GM12878 (cell line): Measurements from ENCODE around the gene MYBBP1A. TPM values are rescaled to one million over a fixed set of nuclear protein-coding genes. Genes with fewer than 3 reads are reported as not detected.

Experiments
- ATAC-seq: fragments of 200-7000 bp; cut with Tn5 transposase; 3 replicates; pipeline ENCODE4 v1.9.1; 2020; ENCODE audit warnings: mild to moderate bottlenecking, moderate library complexity
- BruUV-seq: library from RNA; stranded (reverse); fragments of 400-500 nt; replicated peaks from 2 replicates; lab custom pipeline; 2021; lab: Mats Ljungman, UMichigan
- CTCF ChIA-PET: fragments of 300-600 bp; sonication (Branson Sonifier 250); formaldehyde crosslinking; extraction: SDS; loops from one replicate; lab custom pipeline; 2021; ENCODE audit warnings: inconsistent platforms; lab: Yijun Ruan, JAX
- POLR2A ChIA-PET: fragments of 350-600 bp; formaldehyde crosslinking; extraction: SDS; loops from one replicate; lab custom pipeline; 2021; ENCODE audit warnings: inconsistent platforms; lab: Charles Lee
- RAD21 ChIA-PET: fragments of 300-600 bp; sonication (Branson Sonifier 250); formaldehyde crosslinking; loops from one replicate; lab custom pipeline; 2023; ENCODE audit warnings: antibody characterized with exemption; ENCODE audit not compliant: unreplicated experiment; lab: Charles Lee
- SMC1A ChIA-PET: fragments of 300-600 bp; sonication (Branson Sonifier 250); formaldehyde crosslinking; loops from one replicate; lab custom pipeline; 2023; ENCODE audit not compliant: unreplicated experiment, uncharacterized antibody; lab: Charles Lee
- DNase-seq: peaks from one replicate; pipeline ENCODE4 v3.0.0-alpha.2; 2011; ENCODE audit warnings: low read depth, low spot score
- FAIRE-seq: peaks from 3 replicates; lab custom pipeline; 2011; peaks lifted over from hg19 to GRCh38; lab: Jason Lieb, UNC
- H2AFZ ChIP-seq: 2 replicates; pipeline ENCODE4 v1.6.0; 2011; ENCODE audit warnings: low read depth, low read length, control low read depth; ENCODE audit not compliant: control insufficient read depth
- H3K27ac ChIP-seq: 2 replicates; pipeline ENCODE4 v1.5.1; 2011; ENCODE audit warnings: control low read depth; ENCODE audit not compliant: control insufficient read depth, insufficient read depth
- H3K27me3 ChIP-seq, 2 experiments: replicated peaks in 1 of 2; 2 replicates each; pipeline versions ENCODE4 v1.6.0 to v1.6.1; 2011; ENCODE audit warnings: low read length in 1 of 2; ENCODE audit not compliant: control insufficient read depth in 2 of 2, insufficient read depth in 2 of 2
- H3K36me3 ChIP-seq, 2 experiments: 2 replicates each; pipeline ENCODE4 v1.5.1; 2011; ENCODE audit warnings: low read length in 1 of 2; ENCODE audit not compliant: control insufficient read depth in 2 of 2, insufficient read depth in 2 of 2
- H3K4me1 ChIP-seq: 2 replicates; pipeline ENCODE4 v1.6.1; 2011; ENCODE audit warnings: mild to moderate bottlenecking, low read length, moderate library complexity, mixed read lengths; ENCODE audit not compliant: control insufficient read depth, insufficient read depth
- H3K4me2 ChIP-seq: 2 replicates; pipeline ENCODE4 v1.6.0; 2011; ENCODE audit warnings: control low read depth; ENCODE audit not compliant: control insufficient read depth, insufficient read depth
- H3K4me3 ChIP-seq: fragments of 200-600 bp; sonication (generic); 2 replicates; pipeline ENCODE4 v1.5.1; 2016
- H3K79me2 ChIP-seq: 2 replicates; pipeline ENCODE4 v1.6.0; 2011; ENCODE audit warnings: low read length; ENCODE audit not compliant: control insufficient read depth, insufficient read depth
- H3K9ac ChIP-seq: 2 replicates; pipeline ENCODE4 v1.8.0; 2011; ENCODE audit warnings: low read length, control low read depth, mixed read lengths; ENCODE audit not compliant: control insufficient read depth, insufficient read depth
- H3K9me3 ChIP-seq: replicated peaks from 3 replicates; pipeline ENCODE4 v1.5.1; 2011; ENCODE audit warnings: mild to moderate bottlenecking, low read length; ENCODE audit not compliant: control insufficient read depth, insufficient read depth
- H4K20me1 ChIP-seq: 2 replicates; pipeline ENCODE4 v1.6.0; 2011; ENCODE audit not compliant: control insufficient read depth, insufficient read depth
- BMI1 ChIP-seq: fragments of 450-650 bp; IDR thresholded peaks from 2 replicates; pipeline ENCODE4 v1.6.1; 2016; ENCODE audit warnings: mild to moderate bottlenecking, moderate library complexity, borderline replicate concordance
- CBFB ChIP-seq: IDR thresholded peaks from 2 replicates; pipeline ENCODE4 v1.6.1; 2016; ENCODE audit warnings: antibody characterized with exemption, low read depth
- CBX5 ChIP-seq: sonication (generic); IDR thresholded peaks from 2 replicates; pipeline ENCODE4 v1.6.1; 2016; ENCODE audit warnings: low read depth, moderate library complexity, mild to moderate bottlenecking, inconsistent platforms
- HDAC6 ChIP-seq: fragments of 200-600 bp; sonication (generic); IDR thresholded peaks from one replicate; pipeline ENCODE4 v1.8.0; 2017; ENCODE audit warnings: antibody characterized with exemption; ENCODE audit not compliant: unreplicated experiment
- IKZF2 ChIP-seq, 2 experiments: fragments of 450-650 bp; IDR thresholded peaks; 2 replicates each; pipeline ENCODE4 v1.6.1; 2017; ENCODE audit warnings: mild to moderate bottlenecking in 2 of 2, moderate library complexity in 2 of 2
- NRF1 ChIP-seq: conservative IDR thresholded peaks from 2 replicates; pipeline ENCODE4 v1.6.1; 2011; ENCODE audit warnings: mild to moderate bottlenecking, low read depth, low read length, improper control_type of control experiment
- POLR2AphosphoS5 ChIP-seq: IDR thresholded peaks from 2 replicates; pipeline ENCODE4 v1.6.1; 2011; ENCODE audit warnings: mild to moderate bottlenecking, low read length, inconsistent platforms
- RFX5 ChIP-seq: IDR thresholded peaks from 2 replicates; pipeline ENCODE4 v1.6.1; 2011; ENCODE audit warnings: low read depth, low read length, improper control_type of control experiment
- SKIL ChIP-seq: fragments of 450-650 bp; IDR thresholded peaks from 2 replicates; pipeline ENCODE4 v1.6.1; 2017; ENCODE audit warnings: mild to moderate bottlenecking, low read depth, inconsistent platforms; ENCODE audit not compliant: poor library complexity, severe bottlenecking
- TCF12 ChIP-seq: IDR thresholded peaks from 2 replicates; pipeline ENCODE4 v1.6.1; 2011; ENCODE audit warnings: low read depth, mild to moderate bottlenecking, low read length
- TCF3 ChIP-seq: IDR thresholded peaks from 2 replicates; pipeline ENCODE4 v1.6.1; 2012; ENCODE audit warnings: low read depth, mild to moderate bottlenecking, low read length, borderline replicate concordance; ENCODE audit not compliant: insufficient read depth
- TCF7 ChIP-seq: IDR thresholded peaks from 2 replicates; pipeline ENCODE4 v1.6.1; 2014; ENCODE audit warnings: antibody characterized with exemption, borderline replicate concordance
- ZBED1 ChIP-seq: IDR thresholded peaks from 2 replicates; pipeline ENCODE4 v1.6.1; 2016; ENCODE audit warnings: borderline replicate concordance
- ZBTB33 ChIP-seq: fragments of 450-650 bp; IDR thresholded peaks from 2 replicates; pipeline ENCODE4 v1.6.1; 2017; ENCODE audit warnings: mild to moderate bottlenecking
- WGBS: methylation state at CpG from one replicate; pipeline ENCODE4 v1.1.6; 2016; ENCODE audit warnings: low lambda C conversion rate; ENCODE audit not compliant: insufficient replicate concordance, insufficient coverage; ENCODE audit errors: missing lambda C conversion rate; 5-methylcytosine and 5-hydroxymethylcytosine counted together
- in situ Hi-C: fragments of 300-500 bp; cut with MboI; formaldehyde crosslinking; loops from 9 replicates; pipeline ENCODE4 v1.14.3; 2018; ENCODE audit warnings: mixed read lengths
- intact Hi-C: fragments of 100-400 bp; cut with micrococcal nuclease; formaldehyde crosslinking; loops from one replicate; pipeline ENCODE4 v1.14.2; 2022; ENCODE audit not compliant: unreplicated experiment
- polyA plus RNA-seq, 11 experiments: library from polyadenylated mRNA; depleted of rRNA in 4 of 11; unstranded in 6 of 11; stranded (reverse) in 5 of 11; fragments of >200 nt; fragmentation: Nextera tagmentation in 4 of 11; fragmentation: Illumina TruSeq in 1 of 11; extraction: Ambion mirVana in 4 of 11; extraction: Trizol in 1 of 11; gene quantifications; 1 replicate in 1 of 11; 2 replicates in 10 of 11; pipeline versions ENCODE4 v1.2.1 to v1.2.3, GENCODE V29; 2011 to 2016; ENCODE audit warnings: inconsistent platforms in 2 of 11, missing spikeins in 2 of 11, low read depth in 1 of 11
- total RNA-seq, 4 experiments: library from RNA; depleted of rRNA in 3 of 4; stranded (reverse); fragments of >200 nt in 3 of 4; fragmentation: Illumina TruSeq in 1 of 4; extraction: Trizol in 1 of 4; gene quantifications; 2 replicates each; pipeline versions ENCODE4 v1.2.1 to v1.2.3, GENCODE V29; 2013 to 2021
- TF ChIP-seq, protein P1 (sequence below): IDR thresholded peaks from 2 replicates; pipeline ENCODE4 v1.6.1; 2012; ENCODE audit warnings: low read length, inconsistent platforms
- TF ChIP-seq, protein P2 (sequence below): fragments of 450-650 bp; IDR thresholded peaks from 2 replicates; pipeline ENCODE4 v1.6.1; 2017; ENCODE audit warnings: low read depth, mild to moderate bottlenecking, moderate library complexity

Gene MYBBP1A
- total and polyA plus RNA-seq, 10 of the 15 experiments (the other 5 are each of a cell fraction or from before 2014, with no cell fraction given) = 2.5 to 121 (median 71.6) TPM

DNA sequence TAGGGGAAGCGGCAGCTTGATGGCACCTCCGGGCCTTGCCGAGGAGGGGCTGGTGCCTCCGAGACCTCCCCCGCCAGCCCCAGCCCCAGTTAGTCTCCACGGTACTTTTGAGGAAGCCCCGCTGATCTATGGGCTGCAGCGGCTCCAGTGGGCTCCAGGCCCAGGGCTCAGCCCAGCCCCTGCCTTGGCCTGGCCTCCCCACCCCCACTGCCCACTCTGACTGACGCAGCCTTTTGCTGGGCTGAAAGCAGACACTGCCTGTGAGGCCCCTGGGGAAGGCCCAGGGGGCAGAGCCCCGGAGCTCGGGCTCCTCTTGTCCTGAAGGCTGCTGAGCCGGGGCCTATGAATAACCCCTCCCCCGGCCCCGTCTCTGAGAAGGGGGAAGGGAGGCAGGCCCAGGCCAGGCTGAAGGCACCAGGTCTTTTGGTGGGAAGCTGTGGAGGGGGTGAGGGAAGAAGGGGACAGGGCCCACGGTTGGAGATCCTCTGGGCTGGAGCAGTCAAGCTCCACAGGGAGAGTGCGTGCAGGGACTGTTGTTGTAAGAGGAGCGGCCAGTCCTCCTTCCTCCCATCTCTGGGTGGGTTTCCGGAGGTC, 21.6 kb upstream of the MYBBP1A start (continued):
- TF ChIP-seq IKZF2 (IDR thresholded peaks at IDR 0.05) (no peak), CBX5 (no peak), TCF7 (no peak)
- TF ChIP-seq, all 136 proteins: peak for 0

DNA sequence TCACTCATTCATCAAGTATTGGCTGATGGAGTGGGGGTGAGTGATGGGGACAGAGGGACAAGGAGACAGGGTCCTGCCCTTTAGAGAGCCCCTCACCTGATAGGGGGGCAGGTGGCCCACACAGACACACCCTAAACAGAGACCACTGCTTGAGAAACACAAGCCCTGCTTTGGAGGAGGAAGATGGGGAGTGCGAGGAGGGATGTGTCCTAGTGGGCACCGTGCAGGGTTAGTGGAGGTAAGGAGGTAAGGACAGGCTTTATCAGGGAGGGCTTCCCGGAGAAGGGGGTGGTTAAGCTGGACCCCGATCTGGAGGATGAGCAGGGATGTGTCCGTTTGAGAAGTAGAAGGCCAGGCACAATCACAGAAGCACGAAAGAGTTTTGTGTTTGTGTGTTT, 21.0 kb upstream of the MYBBP1A start:
- H3K4me2 ChIP-seq = no peak overlapping the region
- ChIA-PET RAD21 (no interaction called here), CTCF (interaction anchor here (1.6 kb wide), 1 partner anchor 11 kb away, joined by 4 read pairs; no protein-coding TSS in a partner anchor), POLR2A (no interaction called here), SMC1A (no interaction called here)
- no peak overlapping the region for H3K9ac ChIP-seq
- intact Hi-C loops = no loop called here
- no peak overlapping the region for H3K27ac ChIP-seq
- FAIRE-seq (no peak), DNase-seq (no peak), ATAC-seq (no peak)
- no TSS peak for BruUV-seq
- in situ Hi-C loops = no loop called here
- no peaks in the 10 kb centered on the region for H4K20me1 ChIP-seq
- H3K27me3 ChIP-seq = no peaks in the 10 kb centered on the region; a peak in 1 of 4 replicates
- no peak overlapping the region for H3K4me3 ChIP-seq
- H3K36me3 ChIP-seq = no peaks in the 10 kb centered on the region
- 36% methylated on average over 6 of the region's 6 CpGs for WGBS
- peaks cover 6% of the 10 kb centered on the region; the same call in 1 of the 2 replicates for H3K4me1 ChIP-seq
- H3K9me3 ChIP-seq = no peaks in the 10 kb centered on the region
- H2AFZ ChIP-seq = no peak overlapping the region
- no peaks in the 10 kb centered on the region for H3K79me2 ChIP-seq
- TF ChIP-seq RFX5 (no peak), SKIL (no peak), ZBED1 (no peak), NRF1 (no peak), BMI1 (no peak), TCF12 (no peak), POLR2AphosphoS5 (no peak), TCF3 (no peak), CBFB (no peak), ZBTB33 (no peak), HDAC6 (no peak)
- TF ChIP-seq, protein P1, sequence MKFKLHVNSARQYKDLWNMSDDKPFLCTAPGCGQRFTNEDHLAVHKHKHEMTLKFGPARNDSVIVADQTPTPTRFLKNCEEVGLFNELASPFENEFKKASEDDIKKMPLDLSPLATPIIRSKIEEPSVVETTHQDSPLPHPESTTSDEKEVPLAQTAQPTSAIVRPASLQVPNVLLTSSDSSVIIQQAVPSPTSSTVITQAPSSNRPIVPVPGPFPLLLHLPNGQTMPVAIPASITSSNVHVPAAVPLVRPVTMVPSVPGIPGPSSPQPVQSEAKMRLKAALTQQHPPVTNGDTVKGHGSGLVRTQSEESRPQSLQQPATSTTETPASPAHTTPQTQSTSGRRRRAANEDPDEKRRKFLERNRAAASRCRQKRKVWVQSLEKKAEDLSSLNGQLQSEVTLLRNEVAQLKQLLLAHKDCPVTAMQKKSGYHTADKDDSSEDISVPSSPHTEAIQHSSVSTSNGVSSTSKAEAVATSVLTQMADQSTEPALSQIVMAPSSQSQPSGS = no peak
- TF ChIP-seq, protein P2, sequence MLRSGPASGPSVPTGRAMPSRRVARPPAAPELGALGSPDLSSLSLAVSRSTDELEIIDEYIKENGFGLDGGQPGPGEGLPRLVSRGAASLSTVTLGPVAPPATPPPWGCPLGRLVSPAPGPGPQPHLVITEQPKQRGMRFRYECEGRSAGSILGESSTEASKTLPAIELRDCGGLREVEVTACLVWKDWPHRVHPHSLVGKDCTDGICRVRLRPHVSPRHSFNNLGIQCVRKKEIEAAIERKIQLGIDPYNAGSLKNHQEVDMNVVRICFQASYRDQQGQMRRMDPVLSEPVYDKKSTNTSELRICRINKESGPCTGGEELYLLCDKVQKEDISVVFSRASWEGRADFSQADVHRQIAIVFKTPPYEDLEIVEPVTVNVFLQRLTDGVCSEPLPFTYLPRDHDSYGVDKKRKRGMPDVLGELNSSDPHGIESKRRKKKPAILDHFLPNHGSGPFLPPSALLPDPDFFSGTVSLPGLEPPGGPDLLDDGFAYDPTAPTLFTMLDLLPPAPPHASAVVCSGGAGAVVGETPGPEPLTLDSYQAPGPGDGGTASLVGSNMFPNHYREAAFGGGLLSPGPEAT = no peak
